Activated CD8-positive, alpha-beta memory T cell treated with anti-CD3 and anti-CD28 coated beads for 4 hours (primary cell): ENCODE measurements around the gene DEFB132.
A peak's percentile ranks its signal among the peaks of the same experiment; 100 is the strongest.

ENCODE experiments used
- DNase-seq, 2 donors: peaks; one replicate each; pipeline ENCODE4 v3.0.0-alpha.2; 2020; ENCODE audit warnings: low read depth in 2 of 2

DEFB132 gene

DNA sequence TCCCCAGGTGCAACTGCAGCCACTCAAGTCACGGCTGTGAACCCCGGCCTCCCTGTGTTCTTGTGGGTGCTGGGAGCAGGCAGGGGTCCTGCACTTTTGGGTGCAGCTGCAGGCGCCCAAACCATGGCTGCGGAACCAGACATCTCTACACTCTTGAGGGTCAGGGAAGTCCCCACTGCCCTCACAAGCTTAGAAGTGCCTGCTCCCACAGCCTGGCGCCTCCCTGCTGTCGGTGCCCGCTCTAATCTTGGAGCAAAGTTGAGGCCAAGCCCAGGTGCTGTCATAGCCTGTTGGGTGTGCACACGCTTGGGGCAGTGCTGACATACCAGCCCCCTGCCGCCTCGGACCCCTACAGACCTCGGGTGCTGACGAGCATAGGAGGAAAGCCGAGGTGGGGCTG, 6.2 kb downstream of the DEFB132 start:
- no peak for DNase-seq

DNA sequence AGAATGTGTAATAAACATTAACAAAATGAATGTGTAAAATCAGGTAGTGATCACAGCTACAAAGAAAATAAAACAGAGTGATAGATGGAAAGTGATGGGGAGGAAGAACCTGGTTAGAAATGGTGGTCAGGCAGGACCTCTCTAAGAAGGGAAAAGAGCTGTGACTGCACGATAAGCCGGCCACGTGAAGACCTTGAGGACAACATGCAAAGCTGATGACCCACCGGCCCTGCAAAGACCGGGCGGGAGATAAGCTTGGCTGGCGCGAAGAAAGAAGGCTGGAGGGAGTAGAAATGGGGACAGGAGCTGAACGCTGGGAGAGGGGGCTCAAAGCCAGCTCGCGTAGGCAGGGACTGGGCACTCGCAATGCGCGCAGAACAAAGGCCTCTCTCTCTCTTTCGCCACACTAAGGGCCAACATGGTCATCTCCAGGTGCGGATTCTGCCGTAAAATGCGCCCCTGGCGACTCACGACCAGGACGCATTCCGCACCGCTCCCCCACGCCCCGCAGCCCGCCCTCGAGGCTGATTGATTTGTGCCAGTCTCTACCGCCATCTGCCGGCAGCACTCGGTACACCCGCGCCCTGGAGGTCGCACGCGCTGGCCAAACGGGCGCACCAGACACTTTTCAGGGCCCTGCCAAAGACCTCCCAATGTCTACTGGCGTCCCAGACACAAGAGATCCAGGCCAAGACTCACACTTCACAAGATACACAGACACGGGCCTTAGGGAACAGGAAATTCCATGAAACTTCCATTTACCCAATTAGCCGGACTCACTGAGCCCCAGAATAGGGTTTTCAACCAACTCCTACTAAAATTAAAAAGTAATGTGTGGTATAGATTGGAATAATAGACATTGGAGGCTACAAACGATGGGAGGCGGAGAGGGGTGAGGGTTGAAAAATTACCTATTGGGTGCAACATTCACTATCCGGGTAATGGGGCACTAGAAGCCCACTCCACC, 9.4 kb downstream of the DEFB132 start:
- DNase-seq = peak; percentile 72 to 78

DNA sequence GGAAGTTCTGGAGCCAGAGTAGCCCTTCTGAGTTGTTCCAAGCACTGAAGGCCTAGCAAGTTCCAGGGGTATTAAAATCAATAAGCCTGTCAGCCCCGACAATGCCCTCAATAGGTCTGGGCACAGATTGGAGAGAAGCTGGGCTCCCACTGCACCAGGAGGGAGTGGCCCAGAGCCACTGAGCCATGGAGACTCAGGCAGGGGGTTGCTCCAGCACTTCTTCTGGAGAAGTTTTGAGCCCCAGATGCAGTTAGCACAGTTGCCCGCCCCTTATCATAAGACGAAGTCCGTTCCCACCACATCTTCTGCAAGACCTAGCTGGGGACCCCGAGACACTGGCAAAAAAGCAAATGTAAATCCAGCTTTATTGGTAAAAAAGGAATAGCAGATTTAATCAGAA, 13.0 kb downstream of the DEFB132 start:
- DNase-seq = no peak

DNA sequence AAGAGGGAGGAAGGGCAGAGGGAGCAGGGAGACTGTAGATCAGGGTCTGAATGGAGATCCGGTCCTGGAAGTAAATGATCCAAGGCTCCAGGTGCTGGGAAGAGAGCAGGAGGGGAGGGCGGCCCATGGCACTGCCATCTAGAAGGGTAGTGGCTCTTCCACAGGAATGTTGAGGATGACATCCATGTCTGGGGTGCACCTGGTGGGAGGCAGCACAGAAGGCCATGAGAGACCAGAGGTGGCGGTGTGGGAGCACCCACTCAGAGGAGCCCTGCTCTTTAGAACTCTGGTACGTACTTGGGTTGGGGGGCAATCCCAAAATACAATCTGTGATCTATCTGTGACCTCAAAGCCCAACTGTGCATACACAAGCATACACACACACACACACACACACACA, 13.5 kb downstream of the DEFB132 start:
- no peak for DNase-seq

DNA sequence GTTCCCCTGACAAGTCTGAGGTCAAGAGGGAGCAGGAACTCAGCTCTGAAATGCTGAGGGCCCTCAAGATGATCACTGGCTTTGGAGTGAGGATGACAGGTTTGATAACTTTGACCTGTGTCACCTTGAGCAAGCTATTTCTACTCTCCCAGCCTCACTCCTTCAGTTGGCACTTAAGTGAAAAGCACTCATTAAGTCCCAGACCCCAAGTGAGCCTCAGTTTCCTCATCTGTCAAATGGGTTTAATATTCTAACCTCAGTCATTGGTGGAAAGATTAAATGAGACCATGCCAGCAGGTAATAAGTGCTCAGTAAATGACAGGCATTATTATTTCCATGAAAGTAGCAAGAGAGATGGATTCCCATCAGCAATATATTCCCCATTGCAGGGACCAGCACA, 14.0 kb downstream of the DEFB132 start:
- no peak for DNase-seq

DNA sequence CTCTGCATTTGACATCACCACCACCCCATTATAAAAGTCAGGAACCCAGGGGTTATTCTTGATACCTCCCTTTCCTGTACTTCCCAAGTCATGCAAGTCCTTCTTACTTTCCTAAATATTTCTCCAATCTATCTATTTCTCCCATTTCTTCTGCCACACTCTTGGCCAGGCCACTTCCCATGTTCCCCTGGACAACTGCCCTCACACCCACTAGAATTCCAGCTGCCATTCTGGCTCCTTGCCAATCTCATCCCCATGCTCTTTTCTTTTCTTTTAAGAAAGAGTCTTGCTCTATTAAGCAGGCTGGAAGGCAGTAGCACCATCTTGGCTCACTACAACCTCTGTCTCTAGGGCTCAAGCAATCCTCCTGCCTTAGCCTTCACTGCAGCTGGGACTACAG, 15.2 kb downstream of the DEFB132 start:
- DNase-seq = no peak

DNA sequence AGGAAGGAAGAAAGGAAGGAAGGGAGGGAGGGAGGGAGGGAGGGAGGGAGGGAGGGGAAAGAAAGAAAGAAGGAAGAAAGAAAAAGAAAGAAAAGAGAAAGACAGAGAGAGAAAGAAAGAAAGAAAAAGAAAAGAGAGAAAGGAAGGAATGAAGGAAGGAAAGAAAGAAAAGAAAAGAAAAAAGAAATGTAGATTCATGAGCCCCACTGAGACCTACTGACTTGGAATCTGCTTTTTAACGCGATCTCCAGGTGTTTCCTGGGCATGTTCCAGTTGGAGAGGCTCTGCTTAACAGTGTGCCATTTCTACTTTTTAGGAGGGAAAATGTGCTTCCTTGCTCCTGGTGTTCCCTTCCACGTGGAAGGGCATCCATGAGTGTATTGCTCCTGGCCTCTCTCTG, 16.4 kb downstream of the DEFB132 start:
- DNase-seq = no peak

DNA sequence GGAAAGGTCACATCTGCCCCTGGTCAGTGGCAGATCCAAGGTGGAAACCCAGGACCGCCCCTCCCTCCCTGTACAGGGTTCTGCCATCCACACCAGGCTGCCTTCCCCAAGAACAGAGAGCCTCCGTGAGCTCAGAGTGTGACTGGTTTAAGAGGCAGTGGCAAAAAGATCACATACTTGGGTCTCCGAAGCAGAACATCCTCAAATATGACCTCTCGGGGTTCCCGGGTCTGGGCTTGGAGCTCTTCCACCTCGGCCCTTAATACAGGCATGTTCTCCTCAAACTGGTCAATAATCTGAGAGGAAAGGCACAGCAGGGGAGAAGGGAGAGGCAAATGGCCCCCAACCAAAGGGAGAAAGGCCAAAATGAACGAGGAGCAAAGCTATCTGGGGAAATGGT, 18.3 kb downstream of the DEFB132 start:
- no peak for DNase-seq

DNA sequence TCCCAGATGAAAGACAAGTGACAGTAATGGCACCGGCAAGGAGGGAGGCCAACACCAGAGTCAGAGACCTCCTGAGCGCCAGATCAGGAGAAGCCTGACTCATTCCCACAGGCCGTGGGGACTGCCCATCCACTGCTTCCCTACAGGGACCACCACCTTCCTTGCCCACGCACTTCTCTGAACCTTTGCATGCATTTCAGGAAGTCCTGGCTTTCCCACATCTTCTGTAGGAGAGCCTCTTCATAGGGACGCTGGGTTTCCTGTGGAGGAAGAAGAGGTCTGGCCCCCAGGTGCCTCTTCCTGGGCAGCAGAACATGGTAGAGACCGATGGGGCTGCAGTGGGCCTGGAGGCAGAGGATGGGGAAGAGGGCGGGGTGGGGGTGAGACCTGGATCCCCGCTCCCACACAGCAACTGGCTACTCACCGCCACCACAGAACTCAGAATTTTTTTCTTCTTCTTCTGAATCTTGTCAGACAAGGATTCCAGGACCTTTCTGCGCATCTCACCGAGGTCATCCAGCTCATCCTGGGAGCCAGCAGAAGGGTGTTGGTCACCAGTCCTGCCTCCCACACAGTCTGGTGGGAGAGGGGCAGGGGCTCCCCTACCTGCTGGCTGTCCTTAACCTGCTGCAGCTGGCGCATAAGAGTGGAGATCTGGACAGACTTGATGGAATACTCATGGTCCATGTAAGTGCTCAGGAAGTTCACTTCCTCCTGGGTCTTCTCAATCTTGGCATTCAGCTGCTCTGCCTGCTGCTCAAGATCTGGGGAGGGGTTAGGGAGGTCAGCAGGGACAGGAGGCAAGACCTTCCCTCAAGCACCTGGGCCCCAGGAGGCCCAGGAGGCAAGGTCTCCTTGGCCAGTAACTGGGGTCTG, 19.3 kb downstream of the DEFB132 start:
- no peak for DNase-seq

DNA sequence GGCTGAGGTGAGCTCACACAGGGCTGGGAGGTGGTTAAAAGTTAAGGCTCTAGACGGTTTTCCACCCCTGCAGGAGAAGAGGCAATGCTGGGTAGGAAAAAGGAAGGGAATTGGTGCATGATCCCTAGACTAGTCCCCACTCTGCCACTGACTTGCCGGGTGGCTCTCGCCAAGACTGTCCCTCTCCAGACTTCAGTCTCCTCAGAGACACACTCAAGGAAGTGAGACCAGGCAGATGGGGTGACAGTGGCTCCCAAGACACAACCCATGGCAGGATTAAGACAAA, 19.9 kb downstream of the DEFB132 start:
- no peak for DNase-seq

DNA sequence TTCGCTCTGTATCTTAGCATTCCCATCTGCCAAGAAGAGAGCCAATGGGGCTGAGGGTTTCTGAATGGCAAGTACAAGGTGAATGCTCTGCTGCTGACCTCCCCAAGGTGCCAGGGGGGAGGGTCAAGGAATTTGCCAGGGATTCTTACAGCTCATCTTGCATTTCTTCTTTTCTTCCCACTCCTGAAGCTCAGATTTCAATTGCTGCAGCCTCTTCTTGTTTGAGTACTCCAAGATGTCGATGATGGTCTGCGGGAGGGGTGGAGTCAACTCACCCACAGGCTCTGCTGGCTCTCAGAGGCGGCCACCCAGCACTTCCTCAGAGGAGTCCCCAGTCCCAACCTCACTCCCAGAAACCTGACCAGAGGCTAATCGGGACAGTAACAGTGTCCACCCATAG, 20.7 kb downstream of the DEFB132 start:
- no peak for DNase-seq

DNA sequence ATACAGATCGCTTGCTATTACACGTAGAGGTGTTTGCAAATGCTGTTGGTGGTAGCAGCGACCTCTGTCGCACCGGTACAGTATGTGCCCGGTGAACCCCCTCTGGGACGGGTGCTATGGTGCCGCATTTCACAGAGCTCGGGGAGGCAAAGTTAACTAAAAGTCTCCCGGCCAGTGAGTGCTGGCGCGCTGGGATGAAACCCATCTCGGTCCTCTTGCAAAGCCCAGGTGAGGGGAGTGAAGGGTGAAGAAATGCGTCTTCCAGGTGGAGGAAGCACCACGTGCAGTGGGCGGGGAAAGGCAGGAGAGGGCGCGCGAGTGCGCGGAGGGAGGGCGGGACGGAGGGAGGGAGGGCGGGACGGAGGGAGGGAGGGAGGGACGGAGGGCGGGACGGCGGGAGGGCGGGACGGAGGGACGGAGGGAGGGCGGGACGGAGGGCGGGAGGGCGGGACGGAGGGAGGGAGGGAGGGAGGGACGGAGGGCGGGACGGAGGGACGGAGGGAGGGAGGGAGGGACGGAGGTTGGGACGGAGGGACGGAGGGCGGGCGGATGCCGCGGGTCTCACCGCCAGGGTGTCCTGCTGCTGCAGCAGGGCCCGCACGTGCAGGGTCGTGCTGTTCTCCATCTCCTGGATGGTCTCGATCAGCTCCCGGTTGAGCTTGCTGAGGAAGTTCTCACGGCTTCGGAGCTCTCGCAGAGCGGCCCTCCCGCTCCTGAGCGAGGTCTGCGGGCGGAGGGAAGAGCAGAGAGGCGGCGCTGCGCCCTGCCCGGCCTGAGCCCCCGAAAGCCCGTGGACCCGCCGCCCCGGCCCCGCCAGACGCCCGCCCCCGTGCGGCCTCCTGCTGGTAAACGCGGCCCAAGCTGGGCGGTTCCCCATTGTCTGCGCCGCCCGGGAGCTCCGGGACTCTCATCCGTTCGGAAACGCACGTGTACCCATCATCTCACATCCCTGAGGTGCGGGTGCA, 21.4 kb downstream of the DEFB132 start:
- DNase-seq = no peak

DNA sequence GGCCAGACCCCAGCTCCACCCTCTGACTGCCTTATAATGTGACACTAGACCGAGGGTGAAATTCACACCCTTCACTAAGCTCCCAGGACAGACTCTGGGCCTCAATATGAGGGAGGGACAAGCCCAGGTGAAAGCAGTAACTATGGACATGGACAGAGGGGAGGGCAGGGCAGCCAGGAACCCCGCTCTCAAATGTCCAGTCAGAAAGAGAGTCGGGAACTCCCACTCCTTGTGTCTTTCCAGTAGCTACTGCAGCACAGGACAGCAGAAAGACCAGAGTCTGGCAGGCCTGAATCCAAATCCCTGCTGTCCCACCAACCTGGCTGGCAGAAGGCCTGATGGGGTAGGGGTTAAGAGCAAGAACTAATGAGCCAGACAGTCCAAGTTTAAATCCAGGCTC, 26.6 kb downstream of the DEFB132 start:
- DNase-seq = no peak

DNA sequence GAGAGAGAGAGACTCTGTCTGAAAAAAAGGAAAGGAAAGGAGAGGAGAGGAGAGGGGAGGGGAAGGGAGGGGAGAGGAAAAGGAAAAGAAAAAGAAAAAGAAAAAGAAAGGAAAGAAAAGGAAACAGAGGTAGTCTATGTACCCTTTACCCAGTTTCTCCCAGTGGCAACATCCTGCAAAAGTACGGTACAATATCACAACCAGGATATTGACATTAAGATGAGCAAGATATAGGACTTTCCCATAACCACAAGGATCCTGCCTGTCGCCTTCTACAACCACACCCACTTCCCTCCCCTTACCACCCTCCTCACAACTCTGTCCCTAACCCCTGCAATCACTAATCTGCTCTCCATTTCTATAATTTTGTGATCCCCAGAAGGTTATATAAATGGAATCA, 29.0 kb downstream of the DEFB132 start:
- no peak for DNase-seq

DNA sequence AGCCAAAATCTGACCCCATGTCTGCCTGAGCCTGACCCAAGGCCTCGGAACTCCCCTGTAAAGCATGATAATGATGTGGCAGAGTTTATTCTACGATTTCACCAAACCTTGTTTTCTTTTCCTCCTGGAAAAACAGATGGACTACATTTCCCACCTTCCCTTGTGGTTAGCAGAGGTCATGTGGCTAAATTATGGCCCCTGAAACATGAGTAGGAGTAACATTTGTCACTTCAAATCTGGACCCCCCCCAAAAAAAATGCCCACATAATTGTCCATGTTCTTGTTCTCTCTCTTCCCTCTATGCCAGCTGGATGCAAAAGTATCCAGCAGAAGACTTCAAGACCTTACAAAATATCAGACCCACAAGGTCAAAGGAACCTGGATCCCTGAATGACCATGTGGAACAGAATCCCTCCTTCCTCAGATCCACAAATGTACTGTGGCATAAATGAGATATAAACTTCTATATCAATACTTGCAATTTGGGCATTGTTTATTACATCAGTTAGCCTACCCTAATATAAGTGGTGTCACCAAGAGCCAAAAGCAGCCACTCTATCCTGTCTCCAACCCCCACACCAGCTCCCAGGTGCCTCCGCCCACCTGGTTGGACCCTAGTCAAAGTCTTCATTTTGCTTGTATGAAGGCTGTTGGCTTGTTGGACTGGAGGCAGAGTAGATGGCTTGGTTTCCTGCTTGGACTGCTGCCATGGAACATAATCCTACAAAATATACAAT, 31.6 kb downstream of the DEFB132 start:
- no peak for DNase-seq

DNA sequence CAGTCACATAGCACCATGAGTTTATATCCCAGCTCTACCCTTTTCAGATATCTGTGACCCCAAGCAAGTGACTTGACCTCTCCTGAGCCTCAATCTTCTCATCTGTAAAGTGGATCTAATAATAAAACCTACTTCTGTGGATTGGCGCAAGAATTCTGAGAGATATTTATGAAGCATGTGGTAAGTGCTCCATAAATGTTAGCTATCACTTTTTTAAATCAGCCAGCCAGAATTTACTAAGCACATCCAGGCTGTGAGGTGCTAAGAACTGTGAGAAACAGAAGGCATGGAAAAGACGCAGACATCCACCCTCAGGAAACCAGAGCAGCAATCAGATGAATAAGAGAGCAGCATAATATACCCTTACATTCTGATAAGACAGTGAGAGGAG, 32.2 kb downstream of the DEFB132 start:
- no peak for DNase-seq

DNA sequence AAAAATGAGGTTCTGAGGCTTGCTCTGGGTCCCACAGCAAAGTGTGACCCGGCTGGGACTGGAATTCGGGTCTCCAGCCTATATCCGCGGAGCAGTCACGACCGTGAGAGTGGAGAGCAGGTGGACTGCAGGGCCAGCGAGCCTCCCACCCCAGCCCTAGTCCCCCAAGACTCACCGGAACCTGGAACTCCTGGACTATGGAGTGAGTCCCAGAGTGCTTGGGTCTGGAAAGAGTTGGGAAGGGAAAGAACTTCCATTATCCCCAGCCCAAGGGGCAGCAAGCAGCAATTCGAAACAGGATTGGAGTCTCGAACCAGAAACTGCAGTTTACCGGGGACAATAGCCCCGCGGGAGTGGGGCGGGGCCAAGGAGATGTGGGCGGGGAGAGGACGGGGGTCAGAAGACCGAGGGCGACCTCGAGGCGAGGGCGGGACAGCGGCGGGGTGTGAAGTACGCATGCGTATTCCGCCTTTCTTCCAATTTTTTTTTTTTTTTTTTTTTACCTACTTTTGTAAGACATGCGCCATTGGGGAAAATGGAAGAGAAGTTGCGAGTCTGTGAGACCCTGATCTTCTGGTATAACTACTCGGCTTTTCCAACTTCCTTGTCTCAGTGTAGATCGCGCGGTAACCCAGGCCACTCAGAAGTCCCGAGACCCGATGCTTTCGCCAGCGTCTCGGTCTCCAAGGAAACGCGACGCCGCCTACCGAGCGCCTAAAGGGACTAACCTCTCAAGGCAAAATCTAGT, 32.7 kb downstream of the DEFB132 start, which contains the start of gene C20orf96:
Gene C20orf96, minus strand, starts transcription at position 667 of the 748 bp plus-strand sequence. Its CDS starts 140 bp downstream, at position 527.
- DNase-seq = peak; percentile 71 to 73

DNA sequence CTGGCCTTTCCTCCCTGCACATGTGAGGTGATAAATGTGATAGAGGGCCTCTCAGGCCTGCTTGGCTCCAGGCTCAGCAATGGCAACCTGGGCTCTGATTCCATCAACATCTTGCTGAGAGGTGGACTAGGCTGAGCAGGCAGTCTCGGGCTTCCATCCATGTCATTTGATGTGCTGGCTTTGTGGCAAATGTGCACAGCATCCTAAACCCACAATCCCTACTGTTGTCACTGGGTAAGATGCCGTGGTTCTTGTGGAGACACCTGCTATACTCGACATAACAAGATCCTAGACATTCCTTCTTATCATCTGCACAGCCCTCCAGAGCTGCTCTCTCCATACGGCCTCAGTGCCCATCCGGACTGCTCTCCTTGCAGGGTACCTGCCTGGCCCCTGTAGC, 37.1 kb downstream of the DEFB132 start:
- DNase-seq = no peak

DNA sequence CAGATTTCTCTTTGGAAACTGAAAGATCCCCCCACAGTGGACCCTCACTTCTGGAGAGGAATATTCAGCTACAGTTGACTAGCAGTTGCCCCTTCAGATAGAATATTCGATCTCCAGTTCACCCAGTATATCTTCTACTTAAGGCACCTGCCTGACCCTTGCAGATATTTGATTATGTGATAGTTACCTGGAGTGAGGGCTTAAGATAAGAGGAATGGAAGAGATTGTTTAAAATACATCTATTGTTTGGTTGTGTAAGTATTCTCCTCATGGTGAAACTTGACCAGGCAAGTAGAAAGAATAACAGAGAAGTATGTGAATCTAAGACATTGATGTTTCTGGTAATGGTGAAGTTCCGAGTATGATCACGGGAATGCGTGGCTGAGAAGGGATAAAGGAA, 38.3 kb downstream of the DEFB132 start:
- no peak for DNase-seq
